ENCODE data around the gene ETFA.

The ETFA gene

GRCh38 chr15:76192715-76193114 lies 118.6 kb downstream of the ETFA start:
- no peak for DNase-seq

- no peak for DNase-seq
Observed at GRCh38 chr15:76191539-76192244, 119.6 kb downstream of the ETFA start.

GRCh38 chr15:76190751-76191538 lies 120.3 kb downstream of the ETFA start:
- DNase-seq = no peak

GRCh38 chr15:76190070-76190564 lies 121.2 kb downstream of the ETFA start:
- DNase-seq = no peak

GRCh38 chr15:76189106-76189505 lies 122.2 kb downstream of the ETFA start:
- no peak for DNase-seq

GRCh38 chr15:76187163-76187562 lies 124.1 kb downstream of the ETFA start:
- DNase-seq = no peak

GRCh38 chr15:76185716-76186115 lies 125.6 kb downstream of the ETFA start:
- no peak for DNase-seq

GRCh38 chr15:76184650-76185035 lies 126.6 kb downstream of the ETFA start:
- no peak for DNase-seq

GRCh38 chr15:76183930-76184649 lies 127.2 kb downstream of the ETFA start:
- no peak for DNase-seq

- no peak for DNase-seq
Observed at GRCh38 chr15:76181705-76182107, 129.6 kb downstream of the ETFA start.

- DNase-seq = no peak
Observed at GRCh38 chr15:76180321-76180720, 130.9 kb downstream of the ETFA start.

GRCh38 chr15:76179023-76179422 lies 132.2 kb downstream of the ETFA start:
- DNase-seq = no peak

GRCh38 chr15:76178296-76179000 lies 132.8 kb downstream of the ETFA start:
- DNase-seq = no peak

- DNase-seq = no peak
Observed at GRCh38 chr15:76177491-76178040, 133.7 kb downstream of the ETFA start.

- no peak for DNase-seq
Observed at GRCh38 chr15:76176487-76177085, 134.7 kb downstream of the ETFA start.

- no peak for DNase-seq
Observed at GRCh38 chr15:76176059-76176458, 135.2 kb downstream of the ETFA start.

- no peak for DNase-seq
Observed at GRCh38 chr15:76175442-76175841, 135.8 kb downstream of the ETFA start.

- DNase-seq = no peak
Observed at GRCh38 chr15:76174654-76175053, 136.6 kb downstream of the ETFA start.

GRCh38 chr15:76173317-76173834 lies 137.9 kb downstream of the ETFA start:
- DNase-seq = no peak

- DNase-seq = no peak
Observed at GRCh38 chr15:76172782-76173181, 138.5 kb downstream of the ETFA start.

- no peak for DNase-seq
Observed at GRCh38 chr15:76169911-76170800, 141.1 kb downstream of the ETFA start.

Measured in NCI-H510A (cell line).